GM21360 (cell line): ENCODE measurements around the gene PAIP2B.

Experiments
- ATAC-seq: cut with Tn5 transposase; IDR thresholded peaks from one replicate; pipeline ENCODE4 v1.9.1; 2021; ENCODE audit warnings: mild to moderate bottlenecking, moderate library complexity; ENCODE audit not compliant: unreplicated experiment

PAIP2B gene

DNA sequence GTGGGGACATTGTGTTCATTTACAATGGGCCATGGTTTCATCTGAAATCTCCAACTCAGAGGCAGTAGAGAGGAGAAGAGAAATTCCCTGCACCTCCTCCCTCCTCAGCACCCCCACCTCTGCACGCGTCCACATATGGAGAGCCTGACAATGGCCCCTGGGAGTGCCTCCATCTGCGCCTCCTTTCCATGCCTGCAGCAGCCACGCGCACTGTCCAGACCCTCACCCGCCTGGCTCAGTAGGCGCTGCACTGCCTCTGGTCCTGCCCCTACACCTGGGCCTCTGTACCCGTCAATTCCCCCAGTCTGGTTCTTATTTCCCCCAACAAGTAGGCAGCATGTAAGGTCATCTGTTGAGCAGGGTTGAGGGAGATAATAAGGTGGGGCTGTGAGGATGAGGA is 72.6 kb downstream of the PAIP2B start:
- ATAC-seq: no peak

DNA sequence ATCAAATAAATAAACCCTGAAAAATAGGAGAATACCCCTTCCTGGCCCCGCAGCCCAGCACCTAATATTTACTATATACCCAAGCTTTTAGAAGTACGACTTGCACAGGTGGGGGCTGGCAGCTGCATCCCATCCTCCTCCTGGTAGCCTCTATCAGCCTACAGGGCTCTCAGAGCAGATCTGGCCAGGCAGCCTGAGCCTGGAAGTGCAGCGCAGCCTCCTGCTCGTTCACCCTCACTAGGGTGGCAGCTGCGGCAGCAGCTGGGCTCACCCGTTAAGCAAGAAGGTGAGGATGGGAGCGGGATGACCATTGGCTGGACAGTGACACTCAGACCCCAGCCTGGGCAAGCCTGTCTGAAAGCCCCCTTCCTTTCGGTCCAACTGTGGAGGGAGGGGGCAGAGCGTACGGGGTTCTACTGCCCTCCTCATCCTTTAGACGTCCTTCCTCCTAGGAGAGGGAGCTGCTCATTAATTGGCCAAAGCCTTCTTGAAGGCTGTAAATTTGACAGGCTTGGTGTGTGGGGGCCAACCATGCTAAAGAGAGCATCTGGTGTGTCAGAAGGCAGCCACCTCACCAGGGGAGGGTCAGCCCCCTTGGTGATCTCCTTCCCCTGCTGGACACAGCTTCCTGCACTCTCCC is 73.2 kb downstream of the PAIP2B start:
- ATAC-seq: no peak

DNA sequence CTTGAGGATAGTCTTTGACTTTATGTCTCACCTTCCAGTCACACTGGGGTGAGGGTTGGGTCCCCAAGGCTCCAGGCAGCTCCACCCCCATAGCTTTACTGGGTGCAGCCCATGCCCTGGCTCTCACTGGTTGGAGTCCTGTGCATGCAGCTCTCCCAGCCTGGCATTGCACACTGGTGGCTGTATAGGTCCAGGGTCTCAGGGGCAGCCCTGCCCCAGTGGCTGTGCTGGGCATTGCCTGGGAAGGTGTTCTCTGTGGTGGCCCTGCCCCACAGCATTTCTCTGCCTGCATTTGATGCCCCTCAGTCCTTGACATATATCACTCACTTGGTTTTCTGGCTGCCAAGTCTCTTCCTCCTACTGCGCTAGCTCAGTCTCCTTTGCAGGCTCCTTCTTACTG is 75.3 kb downstream of the PAIP2B start:
- ATAC-seq: no peak

DNA sequence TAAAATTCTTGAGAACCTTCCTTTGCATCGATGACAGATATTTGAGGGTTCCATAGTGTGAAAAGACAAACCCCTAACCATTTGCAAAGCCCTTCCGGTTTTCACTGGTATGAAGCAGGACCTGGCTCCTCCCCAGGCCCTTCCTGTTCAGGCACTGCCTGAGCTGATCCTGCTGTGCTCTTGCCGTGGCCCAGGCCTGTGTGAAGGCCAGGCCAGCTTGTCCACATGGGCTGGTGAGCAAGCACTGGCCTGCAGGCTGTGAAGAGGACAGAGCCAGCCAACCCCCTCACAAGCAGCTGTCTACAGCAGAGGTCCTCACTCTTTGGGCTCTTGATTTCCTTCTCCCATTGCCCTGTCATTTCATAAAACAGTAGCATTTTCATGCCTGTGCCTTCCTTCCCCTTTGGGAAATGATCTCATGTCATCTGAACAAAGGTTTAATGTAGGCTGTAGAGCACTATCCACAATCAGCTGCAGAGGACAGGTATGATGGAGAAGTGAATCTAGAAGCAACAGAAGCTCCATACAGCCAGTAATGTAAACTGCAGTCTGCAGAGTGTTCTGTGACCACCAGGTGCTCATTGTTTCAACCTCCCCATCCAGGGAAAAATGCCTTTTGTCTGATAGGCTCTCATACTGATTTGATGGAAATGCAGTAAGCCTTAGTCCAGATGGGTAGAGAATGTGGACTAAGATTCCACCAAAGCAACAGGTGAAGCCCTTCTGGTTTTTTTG is 76.7 kb downstream of the PAIP2B start:
- ATAC-seq: no peak

DNA sequence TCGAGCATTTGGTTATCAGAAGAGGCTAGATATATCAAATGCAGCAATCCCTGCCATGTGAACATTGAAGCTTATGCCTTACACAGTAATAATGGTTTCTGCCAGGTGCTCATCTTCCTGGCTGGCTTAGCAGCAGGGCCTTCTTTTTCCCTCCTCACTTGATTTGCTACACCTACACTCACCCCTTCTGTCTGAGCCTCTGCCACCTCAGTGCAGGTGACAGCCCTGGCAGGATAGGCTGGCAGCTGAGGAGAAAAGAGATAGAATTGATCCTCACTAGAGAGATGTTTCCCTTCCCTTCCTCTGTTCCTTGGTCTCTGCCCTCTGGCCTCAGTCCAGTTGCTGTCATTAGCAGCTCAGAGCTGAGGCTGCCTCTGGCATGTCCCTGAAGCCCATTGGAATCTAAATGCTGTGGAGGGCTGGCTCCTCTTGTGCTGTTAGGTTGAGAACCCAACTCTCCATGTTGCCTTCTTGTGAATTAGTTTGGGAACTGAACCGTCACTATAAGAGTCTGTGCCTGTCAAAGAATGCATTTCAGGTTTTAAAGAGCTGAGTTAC is 78.3 kb downstream of the PAIP2B start:
- no peak for ATAC-seq

DNA sequence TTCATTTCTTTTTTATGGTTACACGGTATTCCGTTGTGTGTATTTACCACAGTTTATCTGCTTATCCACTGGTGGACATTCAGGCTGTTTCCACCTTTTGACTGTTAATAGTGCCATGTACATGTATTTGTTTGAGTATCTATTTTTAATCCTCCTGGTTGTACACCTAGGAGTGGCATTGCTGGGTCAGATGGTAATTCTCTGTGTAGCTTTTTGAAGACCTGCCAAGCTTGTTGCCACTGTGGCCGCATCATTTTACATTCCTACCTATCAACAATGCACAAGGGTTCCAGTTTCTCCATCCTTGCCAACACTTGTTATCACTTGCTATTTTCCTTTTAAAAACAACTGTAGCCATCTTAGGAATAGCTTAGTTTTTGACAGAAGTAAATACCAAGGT is 83.1 kb downstream of the PAIP2B start:
- no peak for ATAC-seq

DNA sequence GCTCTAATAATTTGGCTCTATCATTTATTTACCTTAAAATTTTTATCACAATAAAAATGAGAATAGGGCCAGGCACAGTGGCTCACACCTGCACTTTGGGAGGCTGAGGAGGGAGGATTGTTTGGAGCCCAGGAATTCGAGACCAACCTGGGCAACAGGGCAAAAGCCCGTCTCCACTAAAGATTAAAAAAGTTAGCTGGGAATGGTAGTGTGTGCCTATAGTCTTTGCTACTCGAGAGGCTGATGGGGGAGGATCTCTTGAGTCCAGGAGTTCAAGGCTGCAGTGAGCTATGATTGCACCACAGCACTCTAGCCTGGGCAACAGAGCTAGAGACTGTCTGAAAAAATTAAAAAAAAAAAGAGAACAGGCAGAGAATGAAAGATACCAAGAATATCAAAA is 90.7 kb downstream of the PAIP2B start:
- no peak for ATAC-seq

DNA sequence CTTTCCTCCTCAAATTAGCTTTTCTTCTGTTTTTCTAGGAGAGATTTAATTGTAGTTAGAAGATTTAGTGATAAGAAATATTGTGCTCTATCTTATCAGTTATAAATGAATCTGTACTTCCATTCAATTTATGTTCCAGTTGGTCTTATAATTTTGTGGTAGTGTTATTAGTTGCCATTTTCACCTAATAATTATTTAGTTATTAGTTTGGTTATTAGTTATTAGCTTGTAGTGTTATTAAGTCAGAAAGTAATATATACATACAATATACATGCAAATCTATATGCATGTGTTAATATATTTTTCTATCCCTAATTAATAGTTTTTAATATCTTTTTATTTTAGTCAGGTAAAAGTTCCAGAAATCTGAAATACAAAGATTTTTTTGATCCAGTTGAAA is 93.3 kb downstream of the PAIP2B start:
- no peak for ATAC-seq
